PC-9 (cell line): ENCODE measurements around the gene LSM12.

Source experiments
- EZH2 ChIP-seq: fragments of 200-600 bp; sonication (generic); IDR thresholded peaks from 2 replicates; pipeline ENCODE4 v1.8.0; 2017; ENCODE audit warnings: antibody characterized with exemption, low read depth
- TF ChIP-seq, protein P1 (sequence below): fragments of 200-600 bp; sonication (generic); conservative IDR thresholded peaks from 2 replicates; pipeline ENCODE4 v1.6.1; 2017; ENCODE audit warnings: mixed run types, antibody characterized with exemption, mild to moderate bottlenecking, moderate library complexity

DNA sequence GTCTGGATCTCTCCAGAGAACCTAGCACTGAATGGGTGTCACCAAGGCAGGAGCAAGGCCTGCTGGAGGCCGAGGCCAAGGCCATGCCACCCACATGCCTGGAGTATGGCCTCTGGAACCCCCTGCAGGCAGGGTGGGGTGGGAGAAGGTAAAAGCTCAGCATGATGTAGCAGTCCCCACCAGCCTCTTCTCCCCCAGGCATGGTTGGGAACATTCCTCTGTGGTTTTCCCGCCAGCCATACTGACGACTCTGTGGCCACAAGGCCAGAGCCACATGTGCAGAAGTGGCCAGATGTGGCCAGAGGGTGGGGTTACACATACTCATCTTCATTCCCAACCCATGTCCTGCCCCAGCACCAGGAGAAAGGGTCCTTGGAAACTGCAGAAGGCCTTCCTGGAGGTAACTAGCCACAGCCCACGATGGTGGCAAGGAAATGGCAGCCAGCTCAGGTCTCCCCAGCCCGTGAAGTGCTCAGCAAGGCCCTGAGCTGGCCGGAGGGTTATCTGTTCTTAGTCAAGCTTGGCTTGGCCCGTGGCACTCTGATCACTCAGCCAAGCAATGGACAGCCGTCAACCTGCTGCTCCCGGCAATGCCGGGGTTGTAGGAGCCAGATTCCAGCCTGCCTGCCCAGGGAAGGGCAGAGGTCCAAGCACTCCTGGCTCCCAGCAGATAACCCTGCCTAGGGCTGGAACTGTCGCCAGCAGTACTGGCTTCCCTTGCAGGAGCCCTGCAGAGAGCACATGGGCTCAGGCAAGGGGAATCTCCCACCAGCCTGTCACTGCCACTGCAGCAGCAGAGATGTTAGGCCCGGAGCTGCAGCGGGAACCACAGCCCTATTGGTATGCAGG lies 30.9 kb upstream of the LSM12 start:
- TF ChIP-seq, protein P1, sequence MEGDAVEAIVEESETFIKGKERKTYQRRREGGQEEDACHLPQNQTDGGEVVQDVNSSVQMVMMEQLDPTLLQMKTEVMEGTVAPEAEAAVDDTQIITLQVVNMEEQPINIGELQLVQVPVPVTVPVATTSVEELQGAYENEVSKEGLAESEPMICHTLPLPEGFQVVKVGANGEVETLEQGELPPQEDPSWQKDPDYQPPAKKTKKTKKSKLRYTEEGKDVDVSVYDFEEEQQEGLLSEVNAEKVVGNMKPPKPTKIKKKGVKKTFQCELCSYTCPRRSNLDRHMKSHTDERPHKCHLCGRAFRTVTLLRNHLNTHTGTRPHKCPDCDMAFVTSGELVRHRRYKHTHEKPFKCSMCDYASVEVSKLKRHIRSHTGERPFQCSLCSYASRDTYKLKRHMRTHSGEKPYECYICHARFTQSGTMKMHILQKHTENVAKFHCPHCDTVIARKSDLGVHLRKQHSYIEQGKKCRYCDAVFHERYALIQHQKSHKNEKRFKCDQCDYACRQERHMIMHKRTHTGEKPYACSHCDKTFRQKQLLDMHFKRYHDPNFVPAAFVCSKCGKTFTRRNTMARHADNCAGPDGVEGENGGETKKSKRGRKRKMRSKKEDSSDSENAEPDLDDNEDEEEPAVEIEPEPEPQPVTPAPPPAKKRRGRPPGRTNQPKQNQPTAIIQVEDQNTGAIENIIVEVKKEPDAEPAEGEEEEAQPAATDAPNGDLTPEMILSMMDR: no peak
- TF ChIP-seq EZH2: no peak
